ENCODE data around the gene SH2D5.
"Not testable (repeated sequence)": the region's sequence is repeated elsewhere in the genome, so short reads cannot be mapped to it uniquely, and the experiment has no call there.

SH2D5 gene

DNA sequence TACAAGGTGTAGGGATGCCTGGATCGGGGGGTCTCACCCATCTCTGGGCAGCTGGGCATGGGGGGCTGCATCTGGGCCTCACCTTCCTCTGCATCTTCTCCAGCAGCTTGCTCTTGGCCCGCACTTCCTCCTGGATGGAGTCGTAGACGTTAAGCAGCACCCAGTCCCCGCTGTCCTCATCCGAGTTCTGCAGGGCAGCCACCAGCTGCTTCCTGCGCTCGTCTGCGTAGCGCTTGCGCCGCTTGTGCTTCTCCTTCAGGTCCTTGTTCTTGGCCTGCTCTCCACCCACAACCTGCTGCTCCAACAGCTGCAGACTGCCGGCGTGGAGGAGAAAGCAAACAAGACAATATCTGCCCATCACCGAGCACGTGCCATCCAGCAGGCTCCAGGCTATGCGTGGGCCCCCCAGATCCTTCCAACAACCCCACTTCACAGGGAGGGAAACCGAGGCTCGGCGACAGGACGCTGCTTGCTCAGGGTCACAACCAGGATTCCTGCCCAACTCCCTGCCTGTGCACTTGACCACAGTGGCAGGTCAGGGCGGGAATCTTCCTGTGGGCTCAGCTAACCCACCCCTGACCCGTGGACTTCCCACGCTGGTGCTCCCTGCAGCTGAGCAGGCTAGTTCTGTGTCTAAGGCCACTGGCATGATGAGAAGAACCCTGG, 49.8 kb downstream of the SH2D5 start:
- TF ChIP-seq, protein P1, sequence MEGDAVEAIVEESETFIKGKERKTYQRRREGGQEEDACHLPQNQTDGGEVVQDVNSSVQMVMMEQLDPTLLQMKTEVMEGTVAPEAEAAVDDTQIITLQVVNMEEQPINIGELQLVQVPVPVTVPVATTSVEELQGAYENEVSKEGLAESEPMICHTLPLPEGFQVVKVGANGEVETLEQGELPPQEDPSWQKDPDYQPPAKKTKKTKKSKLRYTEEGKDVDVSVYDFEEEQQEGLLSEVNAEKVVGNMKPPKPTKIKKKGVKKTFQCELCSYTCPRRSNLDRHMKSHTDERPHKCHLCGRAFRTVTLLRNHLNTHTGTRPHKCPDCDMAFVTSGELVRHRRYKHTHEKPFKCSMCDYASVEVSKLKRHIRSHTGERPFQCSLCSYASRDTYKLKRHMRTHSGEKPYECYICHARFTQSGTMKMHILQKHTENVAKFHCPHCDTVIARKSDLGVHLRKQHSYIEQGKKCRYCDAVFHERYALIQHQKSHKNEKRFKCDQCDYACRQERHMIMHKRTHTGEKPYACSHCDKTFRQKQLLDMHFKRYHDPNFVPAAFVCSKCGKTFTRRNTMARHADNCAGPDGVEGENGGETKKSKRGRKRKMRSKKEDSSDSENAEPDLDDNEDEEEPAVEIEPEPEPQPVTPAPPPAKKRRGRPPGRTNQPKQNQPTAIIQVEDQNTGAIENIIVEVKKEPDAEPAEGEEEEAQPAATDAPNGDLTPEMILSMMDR (IDR thresholded peaks at IDR 0.05; ENCODE audit: low read depth, low read length, missing control alignments): no peak
- no peak for DNase-seq (ENCODE audit: low read depth)
- H3K4me3 ChIP-seq (ENCODE audit: low read depth, low read length): no peak overlapping the region
- in situ Hi-C loops (cut with HindIII; ENCODE audit: low sequenced_read_pairs): no loop called here

DNA sequence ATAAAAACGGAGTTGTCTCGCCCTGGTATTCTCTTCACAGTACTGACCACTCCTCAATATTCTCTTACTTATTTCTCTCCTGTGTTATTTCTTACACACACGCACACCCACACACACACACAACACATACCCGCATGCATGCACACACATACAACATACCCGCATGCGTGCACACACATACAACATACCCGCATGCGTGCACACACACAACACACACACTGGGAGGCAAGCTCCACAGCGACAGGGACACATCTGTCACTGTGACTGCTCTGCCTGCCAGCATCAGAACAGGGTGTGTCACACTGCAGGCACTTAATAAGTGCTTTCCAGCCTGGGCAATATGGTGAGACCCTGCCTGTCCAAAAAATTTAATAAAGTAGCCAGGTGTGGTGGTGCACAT, 50.5 kb downstream of the SH2D5 start:
- no peak for DNase-seq (ENCODE audit: low read depth)
- in situ Hi-C loops (cut with HindIII; ENCODE audit: low sequenced_read_pairs): no loop called here
- TF ChIP-seq, protein P1 (IDR thresholded peaks at IDR 0.05; ENCODE audit: low read depth, low read length, missing control alignments): no peak
- no peak overlapping the region for H3K4me3 ChIP-seq (ENCODE audit: low read depth, low read length)

DNA sequence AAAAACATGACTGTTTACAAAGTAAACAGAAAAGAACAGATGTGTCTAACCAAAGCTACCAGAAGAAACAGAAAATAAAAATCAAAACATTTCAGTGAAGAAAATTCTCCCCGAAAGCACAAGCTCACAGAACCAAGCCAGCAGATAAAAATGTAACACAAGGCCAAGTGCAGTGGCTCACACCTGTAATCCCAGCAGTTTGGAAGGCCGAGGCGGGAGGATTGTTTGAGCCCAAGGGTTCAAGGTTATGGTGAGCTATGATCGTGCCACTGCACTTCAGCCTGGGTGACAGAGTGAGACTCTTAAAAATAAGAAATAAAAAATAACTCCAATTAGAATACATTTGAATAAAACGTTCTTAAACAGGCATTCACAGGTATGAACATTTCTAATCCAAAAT, 52.2 kb downstream of the SH2D5 start:
- TF ChIP-seq, protein P1 (IDR thresholded peaks at IDR 0.05; ENCODE audit: low read depth, low read length, missing control alignments): no peak
- H3K4me3 ChIP-seq (ENCODE audit: low read depth, low read length): no peak overlapping the region
- no peak for DNase-seq (ENCODE audit: low read depth)
- in situ Hi-C loops (cut with HindIII; ENCODE audit: low sequenced_read_pairs): no loop called here

DNA sequence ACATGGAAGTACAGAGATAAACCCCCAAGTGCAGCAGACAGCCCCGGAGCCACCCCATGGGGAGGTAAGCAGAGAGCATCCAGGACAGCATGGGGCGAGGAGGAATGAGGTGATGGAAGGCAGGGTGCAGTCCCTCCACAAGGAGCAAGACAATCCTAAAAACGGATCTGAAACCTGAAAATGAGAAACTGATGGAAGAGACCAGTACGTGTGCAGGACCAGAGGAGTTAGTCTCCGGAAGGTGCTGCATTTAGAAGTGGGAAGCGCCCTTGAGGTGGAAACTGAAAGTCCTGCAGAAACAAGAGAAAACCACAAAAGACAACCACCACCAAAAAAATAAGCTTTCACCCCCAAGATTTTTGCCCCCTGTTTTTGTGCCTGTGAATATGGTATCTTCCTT, 53.9 kb downstream of the SH2D5 start:
- TF ChIP-seq, protein P1 (IDR thresholded peaks at IDR 0.05; ENCODE audit: low read depth, low read length, missing control alignments): no peak
- DNase-seq (ENCODE audit: low read depth): no peak
- H3K4me3 ChIP-seq (ENCODE audit: low read depth, low read length): no peak overlapping the region
- in situ Hi-C loops (cut with HindIII; ENCODE audit: low sequenced_read_pairs): no loop called here

DNA sequence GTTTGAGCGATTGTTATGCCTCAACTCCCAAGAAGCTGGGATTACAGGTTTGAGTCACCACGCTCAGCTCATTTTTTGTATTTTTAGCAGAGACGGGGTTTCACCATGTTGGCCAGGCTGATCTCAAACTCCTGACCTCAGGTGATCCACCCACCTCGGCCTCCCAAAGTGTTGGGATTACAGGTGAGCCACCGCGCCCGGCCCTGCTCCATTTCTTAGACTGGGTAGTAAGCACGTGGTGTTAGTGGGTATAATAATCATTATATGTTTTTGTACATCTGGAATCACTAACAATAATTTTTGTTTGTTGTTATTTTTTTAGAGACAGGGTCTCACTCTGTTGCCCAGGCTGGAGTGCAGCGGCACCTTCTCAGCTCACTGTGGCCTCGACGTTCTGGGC, 58.9 kb downstream of the SH2D5 start:
- H3K4me3 ChIP-seq (ENCODE audit: low read depth, low read length); in situ Hi-C loops (cut with HindIII; ENCODE audit: low sequenced_read_pairs): not testable (repeated sequence)

DNA sequence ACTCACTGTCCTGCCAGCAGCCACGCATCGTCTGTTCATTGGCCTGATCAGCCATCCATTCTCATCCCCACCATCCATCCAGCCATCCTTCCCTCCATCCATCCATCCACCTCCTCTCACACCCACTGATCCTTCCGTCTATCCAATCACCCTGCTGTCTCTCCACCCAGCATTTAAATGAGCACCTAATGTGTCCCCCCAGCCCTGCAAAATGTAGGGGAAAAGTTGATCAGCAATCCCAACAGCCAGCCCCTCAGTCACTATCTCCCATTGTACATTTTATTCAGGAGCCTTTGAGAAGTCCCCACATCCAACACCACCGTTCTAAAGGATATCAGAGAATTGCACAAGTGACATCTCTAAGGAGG, 60.3 kb downstream of the SH2D5 start:
- in situ Hi-C loops (cut with HindIII; ENCODE audit: low sequenced_read_pairs): no loop called here
- no peak overlapping the region for H3K4me3 ChIP-seq (ENCODE audit: low read depth, low read length)
- TF ChIP-seq, protein P1 (IDR thresholded peaks at IDR 0.05; ENCODE audit: low read depth, low read length, missing control alignments): no peak
- DNase-seq (ENCODE audit: low read depth): no peak

More for the DNA sequence above, 58.9 kb downstream of the SH2D5 start:
- not testable (repeated sequence) for DNase-seq (ENCODE audit: low read depth)

DNA sequence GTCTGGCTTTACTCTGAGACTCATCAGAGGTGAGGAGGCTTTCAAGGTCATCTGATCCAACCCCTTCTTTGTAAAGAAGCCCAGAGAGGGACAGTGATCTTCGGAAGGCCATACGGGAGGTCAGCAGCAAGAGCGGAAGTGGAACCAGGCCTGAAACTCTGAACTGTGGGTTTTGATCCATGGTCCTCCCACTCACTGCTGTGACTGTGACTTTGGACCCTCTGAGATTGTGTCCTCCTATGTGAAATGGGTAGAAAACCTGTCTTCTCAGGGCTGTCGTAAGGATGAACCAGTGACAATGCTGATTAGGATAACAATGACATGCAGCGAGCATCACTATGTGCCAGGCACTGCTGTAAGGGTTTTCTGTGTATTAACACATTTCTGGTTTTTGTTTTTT, 61.6 kb downstream of the SH2D5 start:
- TF ChIP-seq, protein P1 (IDR thresholded peaks at IDR 0.05; ENCODE audit: low read depth, low read length, missing control alignments): no peak
- no peak for DNase-seq (ENCODE audit: low read depth)
- H3K4me3 ChIP-seq (ENCODE audit: low read depth, low read length): no peak overlapping the region
- in situ Hi-C loops (cut with HindIII; ENCODE audit: low sequenced_read_pairs): no loop called here
